Fibroblast of upper back skin (primary cell): Measurements from ENCODE around the gene CDH13.

Experiments used
- DNase-seq: peaks from one replicate; pipeline ENCODE4 v3.0.0-alpha.2; 2013

CDH13 gene

DNA sequence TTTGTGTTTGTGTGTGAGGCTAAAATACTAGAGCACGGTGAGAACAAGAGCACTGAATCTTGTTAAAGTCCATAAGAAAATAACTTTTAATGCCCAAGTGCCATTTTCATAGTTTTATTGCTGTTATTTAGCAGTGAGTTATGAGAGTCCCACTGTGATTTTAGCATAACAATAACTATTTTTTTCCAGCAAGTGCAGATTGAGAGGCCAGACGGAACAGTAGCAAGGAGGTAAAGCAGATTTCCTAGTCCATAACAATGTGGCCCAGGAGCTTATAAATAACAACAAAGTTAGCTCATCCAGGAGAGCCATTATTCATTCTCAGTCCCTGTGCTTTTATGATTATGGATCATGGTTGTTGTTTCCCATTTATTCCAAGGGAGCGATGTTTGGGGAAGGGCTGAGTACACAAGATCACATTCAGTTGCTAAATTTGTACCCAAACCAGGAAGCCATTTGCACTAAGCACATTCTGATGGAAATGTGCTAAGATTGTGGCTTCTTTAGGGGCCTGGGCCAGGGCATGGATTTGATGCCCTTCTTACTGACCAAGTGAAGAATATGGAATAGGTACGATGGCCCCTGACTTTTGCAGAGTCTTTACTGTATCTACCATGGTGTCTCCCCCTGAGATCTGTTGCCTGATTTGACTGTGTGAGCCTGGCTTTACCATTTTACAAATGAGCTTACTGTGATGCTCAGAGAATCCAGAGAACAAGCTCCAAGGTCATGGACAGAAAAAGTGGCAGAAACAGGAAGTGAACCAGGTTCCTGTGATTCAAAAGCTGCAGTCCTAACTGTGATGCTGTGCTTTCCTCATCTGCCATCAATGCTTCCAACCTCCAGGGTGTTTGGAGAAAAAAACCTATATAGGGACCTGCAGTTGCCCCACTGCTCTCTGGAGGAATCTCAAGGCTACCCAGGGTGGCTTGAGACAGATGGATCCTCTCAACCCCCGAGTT lies 976.3 kb downstream of the CDH13 start:
- DNase-seq: no peak

DNA sequence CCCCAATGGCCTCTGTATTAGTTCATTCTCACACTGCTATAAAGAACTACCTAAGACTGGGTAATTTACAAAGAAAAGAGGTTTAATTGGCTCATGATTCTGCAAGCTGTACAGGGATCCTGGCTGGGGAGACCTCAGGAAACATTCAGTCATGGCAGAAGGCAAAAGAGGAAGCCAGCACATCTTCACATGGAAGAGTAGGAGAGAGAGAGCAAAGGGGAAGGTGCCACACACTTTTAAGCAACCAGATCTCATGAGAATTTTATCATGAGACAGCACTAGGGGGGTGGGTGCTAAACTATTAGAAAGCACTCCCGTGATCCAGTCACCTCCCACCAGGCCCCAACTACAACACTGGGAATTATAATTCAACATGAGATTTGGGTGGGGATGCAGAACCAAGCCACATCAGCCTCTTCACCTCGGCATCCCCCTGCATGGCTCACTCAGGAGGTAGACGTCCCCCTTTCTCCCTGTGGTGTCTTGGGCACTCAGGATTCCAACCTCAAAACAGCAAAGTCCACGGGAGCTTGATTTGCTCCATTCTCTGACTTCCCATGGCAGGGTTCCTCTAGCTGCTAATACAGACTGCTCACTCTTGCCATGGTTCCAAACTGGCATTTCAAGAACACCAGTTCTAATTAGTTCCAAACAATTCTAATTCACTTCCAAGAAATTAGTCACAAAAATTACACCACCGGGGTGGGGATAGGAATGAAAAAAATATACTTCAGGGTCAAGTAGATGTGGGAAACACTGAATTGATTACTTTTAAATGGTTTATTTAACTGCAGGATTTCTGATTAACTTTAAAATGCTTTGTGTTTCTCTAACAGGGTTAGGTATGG lies 977.2 kb downstream of the CDH13 start:
- no peak for DNase-seq

DNA sequence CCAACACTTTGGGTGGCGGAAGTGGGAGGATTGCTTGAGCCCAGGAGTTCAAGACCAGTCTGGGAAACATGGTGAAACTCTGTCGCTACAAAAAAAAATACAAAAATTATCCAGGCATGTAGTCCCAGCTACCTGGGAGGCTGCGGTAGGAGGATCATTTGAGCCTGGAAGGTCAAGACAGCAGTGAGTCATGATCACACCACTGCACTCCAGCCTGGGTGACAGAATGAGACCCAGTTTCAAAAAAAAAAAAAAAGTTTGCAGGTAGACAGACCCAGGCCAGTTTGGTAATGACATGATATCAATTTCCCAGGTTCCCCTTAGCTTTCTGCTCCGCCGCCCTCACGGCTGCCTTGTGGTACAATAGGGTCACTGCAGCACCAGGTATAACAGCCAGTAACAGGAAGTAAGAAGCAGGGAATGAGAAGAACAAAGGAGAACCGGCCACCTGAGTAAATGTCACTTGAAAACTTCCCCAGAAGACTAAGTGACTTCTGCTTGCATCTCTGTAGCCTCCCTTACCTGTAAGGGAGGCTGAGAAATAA lies 979.8 kb downstream of the CDH13 start:
- DNase-seq: no peak

DNA sequence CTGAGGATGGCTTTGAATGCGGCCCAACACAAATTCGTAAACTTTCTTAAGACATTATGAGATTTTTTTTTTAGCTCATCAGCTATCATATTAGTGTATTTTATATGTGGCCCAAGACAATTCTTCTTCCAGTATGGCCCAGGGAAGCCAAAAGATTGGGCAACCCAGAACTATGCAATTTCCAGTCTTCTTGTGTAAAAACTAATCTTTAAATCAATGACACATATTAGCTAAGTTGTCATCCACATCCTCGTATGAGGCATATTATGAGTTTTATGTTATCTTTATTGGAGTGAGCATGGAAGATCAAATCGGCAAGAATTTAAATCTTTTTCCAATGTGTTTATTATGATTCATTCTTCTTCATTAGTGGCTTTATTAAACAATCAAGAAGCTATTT lies 982.4 kb downstream of the CDH13 start:
- DNase-seq: no peak

DNA sequence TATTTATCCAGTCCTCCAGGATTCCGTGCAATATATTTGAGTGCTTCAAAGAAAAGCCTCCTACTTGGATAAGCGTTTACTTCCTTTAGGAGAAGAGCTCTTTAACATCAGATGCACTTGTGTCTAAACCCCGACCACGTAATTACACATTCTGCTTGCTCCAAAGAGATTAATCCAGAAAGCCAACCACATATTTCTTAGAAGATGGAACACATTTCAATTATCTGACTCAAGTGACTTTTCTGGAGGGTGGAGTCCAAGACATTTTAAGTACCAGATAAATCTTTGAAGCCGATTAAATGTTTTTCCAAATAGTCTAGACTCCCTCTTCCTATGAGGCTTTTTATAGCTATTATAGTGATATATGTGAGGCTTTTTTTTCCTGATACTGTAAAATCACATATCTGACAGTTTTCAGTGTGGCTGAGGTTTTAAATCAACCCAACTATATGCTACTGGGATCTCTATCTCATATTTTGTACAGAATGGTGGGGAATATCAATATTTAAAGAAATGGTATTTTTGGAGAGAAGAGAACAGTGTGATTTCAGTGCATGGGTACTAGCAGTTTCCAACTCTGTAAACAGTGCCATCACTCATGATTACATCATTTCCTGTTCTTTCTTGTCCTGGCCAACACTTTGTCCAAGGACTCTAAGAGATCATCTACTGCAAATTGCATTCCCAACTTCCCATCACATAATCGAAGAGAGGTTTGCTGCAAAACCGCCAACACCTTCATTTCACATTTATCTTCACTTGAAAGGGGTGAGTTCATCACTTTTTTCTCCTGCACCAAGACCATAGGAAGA lies 988.6 kb downstream of the CDH13 start:
- DNase-seq: peak; percentile 53

DNA sequence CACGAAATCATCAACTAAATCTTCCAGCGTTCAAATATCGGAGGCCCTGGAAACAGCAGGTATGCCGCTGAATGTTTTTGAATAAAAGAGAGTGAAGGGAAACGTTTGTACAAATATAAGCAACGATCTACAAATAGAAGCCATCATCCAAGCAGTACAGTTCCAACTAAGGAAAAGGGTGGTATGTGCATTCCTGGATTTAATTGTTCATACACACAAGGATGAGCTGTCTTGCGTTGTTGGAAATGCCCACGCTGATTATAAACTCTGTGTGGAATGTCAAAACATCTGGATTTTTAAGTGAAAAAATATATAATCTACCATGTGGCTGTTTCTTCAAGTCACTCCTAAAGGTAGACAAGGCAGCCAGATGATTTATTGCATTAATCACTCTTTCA lies 989.2 kb downstream of the CDH13 start:
- DNase-seq: peak; percentile 31

DNA sequence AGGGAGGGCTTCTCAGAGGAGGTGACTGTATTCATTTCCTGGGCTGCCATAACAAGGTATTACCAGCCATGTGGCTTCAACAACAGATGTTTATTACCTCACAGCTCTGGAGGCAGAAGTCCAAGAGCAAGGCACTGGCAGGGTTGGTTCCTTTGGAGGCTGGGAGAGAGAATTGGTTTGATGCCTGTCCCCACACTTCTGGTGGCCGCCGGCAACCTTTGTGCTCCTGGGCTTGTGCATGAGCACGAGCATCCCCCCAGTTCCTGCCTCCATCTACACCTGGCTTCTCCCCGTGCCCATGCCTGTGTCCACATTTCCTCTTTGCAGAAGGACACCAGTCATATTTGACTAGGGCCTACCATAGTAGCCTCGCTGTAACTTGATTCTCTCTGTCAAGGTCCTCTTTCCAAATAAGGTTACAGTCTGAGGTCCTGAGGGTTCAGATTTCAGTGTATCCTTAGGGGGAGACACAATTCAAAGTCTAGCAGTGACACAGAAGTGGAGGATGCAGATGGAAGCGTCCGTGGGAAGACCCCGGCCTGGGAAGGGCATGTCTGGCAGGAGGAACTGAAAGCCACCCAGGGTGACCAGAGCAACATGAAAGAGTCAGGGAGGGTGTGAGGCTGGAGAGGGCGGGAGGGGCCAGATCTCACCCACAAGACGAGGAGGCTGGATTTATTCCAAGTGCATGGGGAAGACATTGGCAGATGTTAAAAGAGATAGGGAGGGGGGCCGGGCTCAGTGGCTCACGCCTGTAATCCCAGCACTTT lies 992.8 kb downstream of the CDH13 start:
- DNase-seq: peak; percentile 24

DNA sequence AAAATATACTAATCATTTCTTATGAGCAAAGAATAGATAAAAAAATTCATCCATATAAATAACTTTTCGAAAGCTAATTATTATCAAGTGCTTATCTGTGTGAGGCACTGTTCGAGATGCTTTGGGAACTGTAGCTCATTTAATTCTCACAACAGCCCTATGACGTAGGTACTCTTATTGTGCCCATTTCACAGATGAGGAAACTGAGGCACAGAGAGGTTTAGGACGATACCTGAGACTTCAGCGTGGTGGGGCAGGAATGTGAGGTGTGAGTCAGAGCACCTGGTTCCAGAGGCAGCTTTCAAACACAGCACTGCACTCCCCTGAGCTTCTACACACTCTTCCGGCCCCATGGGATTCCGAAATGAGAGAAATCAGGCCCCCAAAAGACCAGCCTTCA lies 995.2 kb downstream of the CDH13 start:
- no peak for DNase-seq

DNA sequence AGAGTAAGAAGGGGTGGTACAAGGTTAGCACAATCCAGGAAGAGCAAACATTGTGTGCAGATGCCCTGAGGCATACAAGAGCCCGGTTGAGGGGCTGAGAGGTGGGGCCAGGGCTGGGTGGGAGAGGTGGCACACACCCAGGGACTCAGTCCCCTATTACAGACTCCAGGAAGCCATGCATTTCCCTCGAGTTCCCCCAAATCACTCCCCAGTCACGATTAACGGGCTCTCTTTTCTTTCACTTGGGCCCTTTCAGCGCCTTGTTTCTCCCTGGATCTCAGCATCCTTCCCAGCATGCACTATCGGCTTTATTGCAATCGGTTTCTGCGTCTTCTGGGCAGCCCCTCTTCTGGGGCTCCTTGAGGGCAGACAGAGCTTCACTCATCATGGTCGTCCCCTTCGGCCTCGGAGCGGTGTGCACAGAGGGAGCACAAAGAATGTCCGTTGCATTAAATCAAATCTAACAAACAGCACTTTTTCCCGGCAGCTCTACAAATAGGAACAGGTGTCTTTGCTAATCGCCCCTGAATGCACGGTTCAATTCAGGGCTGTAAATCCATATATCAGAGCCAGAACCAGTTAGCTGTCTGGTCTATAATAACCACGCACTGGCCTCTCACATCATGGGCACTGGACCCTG lies 996.4 kb downstream of the CDH13 start:
- no peak for DNase-seq

DNA sequence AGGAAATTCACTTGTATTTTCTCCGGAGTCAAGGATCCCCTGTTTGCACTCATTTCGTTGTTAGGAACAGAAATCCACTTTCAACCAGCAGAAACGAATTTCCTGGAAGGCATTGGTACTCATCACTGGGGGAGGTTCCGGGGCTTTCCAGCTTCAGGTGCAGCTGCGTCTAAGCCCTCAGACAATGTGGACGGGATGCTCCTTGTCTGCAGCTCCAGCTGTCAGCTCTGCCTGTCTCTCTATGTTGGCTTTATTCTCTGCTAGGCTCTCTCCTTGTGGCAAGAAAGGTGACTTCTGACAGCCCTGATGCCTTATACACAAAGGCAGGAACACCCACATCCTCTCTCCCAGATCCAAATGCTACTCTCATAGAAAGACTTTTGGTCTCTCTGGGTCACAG lies 997.1 kb downstream of the CDH13 start:
- no peak for DNase-seq

DNA sequence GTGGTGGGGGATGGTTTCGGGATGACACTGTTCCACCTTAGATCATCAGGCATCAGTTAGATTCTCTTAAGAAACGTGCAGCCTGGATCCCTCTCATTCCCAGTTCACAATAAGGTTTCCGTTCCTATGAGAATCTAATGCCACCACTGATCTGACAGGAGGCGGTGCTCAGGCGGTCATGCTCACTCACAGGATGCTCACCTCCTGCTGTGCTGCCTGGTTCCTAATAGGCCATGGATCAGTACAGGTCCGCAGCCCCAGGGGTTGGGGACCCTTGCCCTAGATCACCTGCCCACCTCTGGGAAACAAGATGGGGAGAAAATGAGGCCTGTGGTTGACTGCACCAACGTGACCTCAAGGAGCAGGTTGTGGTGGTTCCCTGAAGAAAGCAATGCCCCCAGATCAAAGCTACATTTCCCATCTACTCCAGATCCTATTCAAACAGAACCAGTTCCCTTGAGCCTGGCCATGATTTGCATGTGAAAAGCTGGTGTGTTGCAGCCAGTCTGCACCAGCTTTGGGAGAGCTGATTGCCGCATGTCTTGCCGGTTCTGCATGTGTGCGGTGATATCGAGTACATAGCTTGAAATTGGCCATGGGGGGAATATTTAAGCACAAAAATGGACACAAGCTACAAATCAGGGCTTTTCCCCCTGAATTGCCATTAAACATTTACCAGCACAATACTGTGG lies 997.8 kb downstream of the CDH13 start:
- DNase-seq: no peak

DNA sequence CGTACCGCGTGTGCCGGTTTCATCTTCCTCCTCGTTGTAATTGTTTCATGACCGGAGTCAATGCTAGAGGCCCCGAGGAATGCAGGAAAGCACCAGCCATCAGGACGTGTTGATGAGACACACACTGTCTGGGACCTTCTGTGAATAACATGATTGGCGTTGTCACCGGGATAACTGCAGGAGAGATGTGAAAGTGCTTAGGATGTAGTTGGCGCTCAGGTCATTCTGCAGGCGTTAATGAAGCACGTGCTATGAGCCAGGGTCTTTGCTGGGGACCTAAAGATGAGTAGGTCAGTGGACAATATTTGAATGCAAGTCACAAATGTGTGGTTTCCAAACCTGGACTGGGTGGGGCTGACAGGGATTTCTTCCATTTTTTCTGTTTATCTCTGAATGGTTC lies 999.4 kb downstream of the CDH13 start:
- no peak for DNase-seq

DNA sequence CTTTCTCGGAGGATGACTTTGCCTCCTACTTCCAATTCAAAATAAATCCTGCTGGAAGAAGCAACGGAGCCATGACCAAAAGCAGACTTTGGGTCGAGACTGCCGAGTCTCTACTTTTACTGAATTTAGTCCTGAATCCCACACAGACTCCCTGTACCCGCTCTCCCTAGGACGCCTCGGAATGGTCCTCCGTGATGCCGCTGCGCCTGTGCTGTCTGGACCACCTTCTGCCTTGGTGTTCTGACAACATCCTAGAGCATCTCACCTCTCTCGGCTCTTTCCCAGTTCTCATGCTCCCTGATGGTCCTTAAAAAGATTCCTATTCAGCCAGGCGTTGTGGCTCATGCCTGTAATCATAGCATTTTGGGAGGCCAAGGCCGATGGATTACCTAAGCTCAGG lies 999.9 kb downstream of the CDH13 start:
- no peak for DNase-seq

DNA sequence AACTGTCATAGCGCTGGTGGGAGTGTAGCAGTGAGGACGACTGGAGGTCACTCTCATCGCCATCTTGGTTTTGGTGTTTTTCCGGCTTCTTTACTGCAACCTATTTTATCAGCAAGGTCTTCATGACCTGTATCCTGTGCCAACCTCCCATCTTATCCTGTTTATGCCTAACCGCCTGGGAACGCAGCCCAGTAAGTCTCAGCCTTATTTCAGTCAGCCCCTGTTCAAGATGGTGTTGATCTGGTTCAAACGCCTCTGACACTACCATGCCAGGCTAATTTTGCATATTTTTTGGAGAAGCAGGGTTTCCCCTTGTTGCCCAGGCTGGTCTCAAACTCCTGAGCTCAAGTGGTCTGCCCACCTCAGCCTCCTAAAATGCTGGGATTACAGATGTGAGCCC lies 1001.2 kb downstream of the CDH13 start:
- DNase-seq: no peak

DNA sequence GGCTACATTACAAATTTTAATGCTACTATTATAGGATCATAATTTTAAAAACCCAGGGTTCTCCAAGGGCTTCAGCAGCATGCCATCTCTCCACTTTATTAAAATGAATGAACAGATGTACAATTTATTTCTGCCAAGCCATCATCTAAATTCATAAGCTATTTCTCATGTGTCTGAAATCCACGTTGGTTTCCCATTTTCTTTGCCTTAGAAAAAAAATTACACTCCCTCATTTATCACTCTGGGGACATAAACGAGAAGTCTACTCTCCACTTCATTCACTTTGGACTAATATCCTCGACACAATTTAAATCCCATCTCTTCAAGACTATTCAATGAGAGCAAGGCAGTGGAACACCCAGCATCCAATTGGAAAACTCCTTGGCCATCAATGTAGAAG lies 1002.7 kb downstream of the CDH13 start:
- no peak for DNase-seq

DNA sequence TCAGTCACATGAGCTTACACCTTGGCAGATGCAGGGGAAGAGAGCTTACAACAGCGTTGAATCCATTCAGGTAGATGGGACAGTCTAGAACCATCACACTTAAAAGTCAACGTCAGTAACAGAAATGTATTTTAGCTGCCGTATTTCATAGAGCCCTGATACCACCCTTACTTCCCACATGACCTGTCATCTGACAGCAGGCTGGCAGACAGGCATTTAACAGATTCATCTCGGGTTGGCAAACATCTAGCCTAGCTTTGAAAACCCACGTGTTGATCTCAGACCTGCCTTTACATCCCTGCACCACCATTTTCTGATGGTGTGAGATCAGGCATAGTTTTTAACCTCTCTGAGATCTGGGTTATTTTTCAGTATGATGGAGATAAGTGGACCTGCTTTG lies 1003.1 kb downstream of the CDH13 start:
- no peak for DNase-seq

DNA sequence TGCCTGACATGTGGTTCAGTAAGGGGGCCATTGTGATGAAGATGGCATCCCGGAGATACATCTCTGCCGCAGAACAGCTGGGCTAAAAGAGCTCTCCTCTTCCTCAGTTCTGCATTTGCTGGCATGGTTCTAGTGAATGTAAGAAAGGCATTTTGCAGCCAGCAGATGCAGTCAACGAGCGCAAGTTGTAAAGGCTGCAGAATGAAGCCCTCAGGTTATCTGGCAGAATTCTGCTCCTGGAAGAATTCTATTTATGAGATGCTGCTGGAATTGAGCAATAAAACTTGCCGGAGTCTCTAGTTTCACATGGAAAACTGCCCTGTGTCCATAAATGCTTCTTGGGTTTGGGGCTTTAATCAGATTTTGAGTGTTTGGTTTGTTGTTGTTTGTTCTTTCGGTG lies 1004.2 kb downstream of the CDH13 start:
- DNase-seq: no peak

DNA sequence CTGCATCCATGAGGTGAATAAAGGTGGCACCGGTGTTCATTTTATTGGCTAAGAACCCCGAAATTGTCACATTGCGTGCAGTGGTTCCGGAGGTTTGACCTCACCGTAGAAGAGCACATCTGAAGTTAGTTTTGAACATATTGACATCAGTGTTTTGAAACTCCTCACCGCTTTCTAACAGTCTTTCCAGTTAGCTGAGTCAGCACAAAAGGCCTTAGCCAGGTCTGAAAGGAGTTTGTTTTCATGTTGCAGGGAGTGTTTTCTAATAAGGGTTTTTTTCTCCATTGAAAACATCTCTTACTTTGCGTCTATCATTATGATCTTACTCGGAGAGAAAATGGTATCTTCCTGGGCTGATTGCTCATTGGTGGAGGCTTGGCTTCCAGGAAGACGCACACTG lies 1006.5 kb downstream of the CDH13 start:
- DNase-seq: no peak

DNA sequence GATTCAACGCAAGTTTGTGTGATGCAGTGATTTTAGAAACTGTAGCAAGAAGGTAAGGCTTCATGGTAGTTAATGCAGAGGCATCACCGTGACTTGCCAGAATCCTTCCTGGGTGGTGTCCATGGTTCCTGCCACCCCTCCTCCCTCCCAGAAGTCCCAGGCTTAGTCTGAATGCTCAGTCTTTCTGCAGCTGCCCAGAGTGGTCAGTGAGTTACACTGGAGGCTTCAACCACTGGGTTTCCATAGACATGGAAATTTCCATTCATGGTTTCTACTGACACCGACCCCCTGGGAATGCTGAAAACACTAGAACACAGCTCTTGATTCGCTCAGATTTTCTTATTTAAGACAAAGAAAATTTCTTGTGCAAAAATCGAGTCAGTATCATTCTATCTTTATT lies 1021.6 kb downstream of the CDH13 start:
- DNase-seq: no peak

DNA sequence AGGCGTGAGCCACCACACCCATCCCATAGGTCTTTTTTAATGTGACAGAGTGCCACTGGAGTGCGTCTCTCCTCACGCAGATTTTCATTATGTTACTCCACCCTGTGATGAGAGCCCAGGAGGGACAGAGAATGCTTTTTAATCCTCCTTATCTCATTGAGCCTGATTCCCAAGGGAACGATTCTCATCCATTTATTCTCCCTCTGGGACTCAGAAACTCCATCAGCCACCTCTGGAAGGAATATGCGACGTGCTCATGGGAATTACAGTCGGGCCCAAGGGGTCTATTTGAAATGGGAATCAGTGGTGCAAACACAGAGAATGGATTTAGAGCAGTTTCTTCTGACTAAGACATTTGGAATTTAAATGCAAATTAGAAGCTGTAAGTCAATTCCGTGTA lies 1025.1 kb downstream of the CDH13 start:
- DNase-seq: no peak

DNA sequence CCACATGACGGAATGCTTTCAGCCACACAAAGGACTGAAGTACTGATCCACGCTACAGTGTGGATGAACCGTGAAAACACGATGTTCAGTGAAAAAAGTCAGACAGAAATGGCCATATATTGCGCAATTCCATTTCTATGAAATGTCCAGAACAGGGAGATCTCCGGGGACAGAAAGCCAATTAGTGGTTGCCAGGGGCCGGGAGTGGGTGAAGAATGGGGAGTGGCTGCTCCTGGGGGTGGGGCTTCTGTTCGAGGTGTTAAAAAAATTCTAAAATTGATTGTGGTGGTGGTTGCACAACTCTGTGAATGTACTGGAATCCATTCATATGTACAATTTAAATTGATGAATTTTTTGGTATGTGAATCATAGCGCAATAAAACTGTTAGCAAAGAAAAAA lies 1026.2 kb downstream of the CDH13 start:
- peak; percentile 71 for DNase-seq
